ENCODE measurements around the gene KLK10. TPM values are rescaled to one million over a fixed set of nuclear protein-coding genes. Genes with fewer than 3 reads are reported as not detected.

KLK10 gene, protein sequence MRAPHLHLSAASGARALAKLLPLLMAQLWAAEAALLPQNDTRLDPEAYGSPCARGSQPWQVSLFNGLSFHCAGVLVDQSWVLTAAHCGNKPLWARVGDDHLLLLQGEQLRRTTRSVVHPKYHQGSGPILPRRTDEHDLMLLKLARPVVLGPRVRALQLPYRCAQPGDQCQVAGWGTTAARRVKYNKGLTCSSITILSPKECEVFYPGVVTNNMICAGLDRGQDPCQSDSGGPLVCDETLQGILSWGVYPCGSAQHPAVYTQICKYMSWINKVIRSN
- total RNA-seq (2014; rRNA removed; shearing (Covaris generic)): not detected in 2 replicates

- in situ Hi-C loops (cut with HindIII; ENCODE audit: low sequenced_read_pairs): no loop called here
- DNase-seq (ENCODE audit: low spot score): no peak
Measured at GRCh38 chr19:51019544-51019925, at the start of gene KLK10. TSS of gene KLK10 (minus strand) at chr19:51019709. CDS start at chr19:51019130, 579 bp downstream.

- in situ Hi-C loops (cut with HindIII; ENCODE audit: low sequenced_read_pairs): no loop called here
- no peak for DNase-seq (ENCODE audit: low spot score)
Measured at GRCh38 chr19:51066393-51067186, 47.1 kb upstream of the KLK10 start.

- in situ Hi-C loops (cut with HindIII; ENCODE audit: low sequenced_read_pairs): no loop called here
- no peak for DNase-seq (ENCODE audit: low spot score)
Measured at GRCh38 chr19:51065221-51065960, 45.9 kb upstream of the KLK10 start.

- in situ Hi-C loops (cut with HindIII; ENCODE audit: low sequenced_read_pairs): no loop called here
- no peak for DNase-seq (ENCODE audit: low spot score)
Measured at GRCh38 chr19:51064534-51065220, 45.2 kb upstream of the KLK10 start, which contains the start of gene KLK13. TSS of gene KLK13 (minus strand) at chr19:51065092. CDS start at chr19:51065067, 25 bp downstream.

GRCh38 chr19:51063664-51064063 is 44.2 kb upstream of the KLK10 start:
- in situ Hi-C loops (cut with HindIII; ENCODE audit: low sequenced_read_pairs): no loop called here
- DNase-seq (ENCODE audit: low spot score): no peak

GRCh38 chr19:51060973-51061372 is 41.5 kb upstream of the KLK10 start:
- no peak for DNase-seq (ENCODE audit: low spot score)
- in situ Hi-C loops (cut with HindIII; ENCODE audit: low sequenced_read_pairs): no loop called here

- in situ Hi-C loops (cut with HindIII; ENCODE audit: low sequenced_read_pairs): no loop called here
- DNase-seq (ENCODE audit: low spot score): no peak
Measured at GRCh38 chr19:51060336-51060735, 40.8 kb upstream of the KLK10 start.

DNA sequence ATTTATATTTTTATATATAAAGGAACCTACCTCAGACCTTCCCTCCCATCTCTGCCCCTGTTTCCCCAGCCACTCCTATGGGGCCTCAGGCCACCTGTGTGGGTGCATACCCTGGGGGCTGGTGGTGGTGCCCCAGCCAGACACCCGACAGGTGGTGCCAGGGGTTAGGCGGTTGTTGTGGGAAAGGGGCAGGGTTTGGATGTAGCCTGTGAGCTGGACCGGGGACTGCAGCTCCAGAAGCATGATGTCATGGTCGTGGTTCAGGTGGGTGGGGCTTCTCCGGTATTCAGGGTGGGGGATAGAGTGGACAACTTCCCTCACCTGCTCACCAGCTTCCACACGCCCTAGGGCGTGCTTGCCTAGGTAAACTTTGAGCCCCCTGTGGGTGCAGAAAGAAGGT is 40.2 kb upstream of the KLK10 start:
- no peak for DNase-seq (ENCODE audit: low spot score)
- in situ Hi-C loops (cut with HindIII; ENCODE audit: low sequenced_read_pairs): no loop called here

DNA sequence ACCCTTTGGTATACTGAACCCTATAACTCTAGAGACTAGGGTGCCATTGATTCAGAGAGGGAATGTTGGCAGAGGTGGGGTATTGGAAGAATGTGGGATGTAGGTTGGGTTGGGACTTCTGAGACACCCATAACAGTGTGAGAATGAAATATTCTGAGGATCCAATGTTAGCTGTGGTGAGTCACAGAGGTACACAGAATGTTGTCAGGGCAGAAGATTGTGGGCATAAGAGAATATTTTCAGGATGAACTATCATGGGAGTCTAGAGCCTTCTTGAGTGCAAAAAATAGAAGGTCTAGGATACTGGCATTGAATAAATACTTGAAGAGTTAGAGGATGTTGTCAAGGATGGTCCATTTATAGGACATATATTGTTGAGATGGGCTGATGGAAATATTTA is 36.4 kb upstream of the KLK10 start:
- in situ Hi-C loops (cut with HindIII; ENCODE audit: low sequenced_read_pairs): no loop called here
- no peak for DNase-seq (ENCODE audit: low spot score)

DNA sequence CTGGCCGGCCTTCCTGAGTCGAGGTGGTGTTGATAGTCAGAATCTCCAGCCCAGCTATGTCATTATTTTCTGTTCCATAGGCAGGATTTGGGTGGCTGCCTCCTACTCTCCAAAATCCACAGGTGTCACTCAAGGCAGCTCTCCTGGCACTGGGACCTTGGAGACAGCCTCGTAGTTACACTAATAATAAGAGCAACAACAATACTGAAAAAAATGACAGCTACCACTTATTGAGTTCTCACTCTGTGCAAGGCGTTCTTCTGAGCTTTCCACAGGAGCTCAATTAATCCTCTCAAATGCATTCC is 27.5 kb upstream of the KLK10 start:
- in situ Hi-C loops (cut with HindIII; ENCODE audit: low sequenced_read_pairs): no loop called here
- no peak for DNase-seq (ENCODE audit: low spot score)

DNA sequence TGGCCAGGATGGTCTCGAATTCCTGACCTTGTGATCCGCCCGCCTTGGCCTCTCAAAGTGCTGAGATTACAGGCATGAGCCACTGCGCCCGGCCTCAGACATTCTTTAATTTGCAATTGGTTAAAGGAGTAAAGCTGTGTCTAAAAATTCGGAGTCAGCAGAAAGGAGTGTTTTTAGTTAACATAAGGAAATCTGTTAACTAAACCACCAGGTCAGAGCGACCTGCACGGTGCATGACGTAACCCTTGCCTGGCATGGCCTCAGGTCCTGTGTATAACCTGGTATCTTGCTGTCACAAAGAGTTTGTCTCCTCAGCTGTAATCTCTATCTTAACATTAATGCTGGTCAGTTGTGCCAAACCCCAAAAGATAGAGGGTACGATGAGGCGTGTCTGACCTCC is 24.8 kb upstream of the KLK10 start:
- in situ Hi-C loops (cut with HindIII; ENCODE audit: low sequenced_read_pairs): no loop called here
- DNase-seq (ENCODE audit: low spot score): no peak

- DNase-seq (ENCODE audit: low spot score): no peak
- in situ Hi-C loops (cut with HindIII; ENCODE audit: low sequenced_read_pairs): no loop called here
Measured at GRCh38 chr19:51043497-51043896, 24.0 kb upstream of the KLK10 start.

DNA sequence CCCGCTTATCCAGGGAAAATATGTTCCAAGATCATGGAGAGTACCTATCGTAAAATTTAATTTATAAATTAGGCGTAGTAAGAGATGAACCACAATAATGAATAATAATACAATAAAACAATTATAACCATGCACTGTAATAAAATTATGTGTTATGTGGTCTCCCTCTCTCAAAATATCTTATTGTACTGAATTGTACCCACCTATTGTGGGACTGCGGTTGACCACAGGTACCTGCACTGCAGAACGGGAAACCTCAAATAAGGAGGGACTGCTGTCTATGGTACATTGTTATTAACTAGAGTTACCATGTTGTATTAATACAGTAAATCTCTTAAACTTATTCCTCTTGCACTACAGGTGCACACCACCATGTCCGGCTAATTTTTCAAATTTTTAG is 20.6 kb upstream of the KLK10 start:
- no peak for DNase-seq (ENCODE audit: low spot score)
- in situ Hi-C loops (cut with HindIII; ENCODE audit: low sequenced_read_pairs): no loop called here

- DNase-seq (ENCODE audit: low spot score): no peak
- in situ Hi-C loops (cut with HindIII; ENCODE audit: low sequenced_read_pairs): no loop called here
Measured at GRCh38 chr19:51036519-51036918, 17.0 kb upstream of the KLK10 start.

- DNase-seq (ENCODE audit: low spot score): no peak
- in situ Hi-C loops (cut with HindIII; ENCODE audit: low sequenced_read_pairs): no loop called here
Measured at GRCh38 chr19:51034704-51035103, 15.2 kb upstream of the KLK10 start, which contains the start of gene KLK12. TSS of gene KLK12 (minus strand) at chr19:51035002. CDS start at chr19:51034621, 381 bp downstream.

DNA sequence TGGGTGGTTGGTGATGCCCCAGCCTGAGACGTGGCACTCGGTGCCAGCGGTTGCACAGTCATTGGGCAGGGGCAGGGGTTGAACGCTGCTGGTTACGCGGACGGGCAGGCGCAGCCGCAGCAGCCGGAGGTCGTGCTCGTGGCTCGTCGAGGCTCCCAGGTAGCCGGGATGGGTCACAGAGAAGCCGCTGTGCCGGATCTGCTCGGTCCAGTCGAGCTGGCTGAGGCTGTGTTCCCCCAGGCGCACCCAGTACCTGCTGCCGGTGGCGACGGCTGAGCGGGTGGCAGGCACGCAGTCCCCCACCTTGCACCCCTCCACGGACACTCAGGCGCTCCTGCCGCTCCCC is 12.3 kb upstream of the KLK10 start:
- no peak for DNase-seq (ENCODE audit: low spot score)
- in situ Hi-C loops (cut with HindIII; ENCODE audit: low sequenced_read_pairs): no loop called here

GRCh38 chr19:51031220-51031879 is 11.8 kb upstream of the KLK10 start:
- DNase-seq (ENCODE audit: low spot score): no peak
- in situ Hi-C loops (cut with HindIII; ENCODE audit: low sequenced_read_pairs): no loop called here

- in situ Hi-C loops (cut with HindIII; ENCODE audit: low sequenced_read_pairs): no loop called here
- DNase-seq (ENCODE audit: low spot score): no peak
Measured at GRCh38 chr19:51030631-51031030, 11.1 kb upstream of the KLK10 start.

GRCh38 chr19:51029718-51030117 is 10.2 kb upstream of the KLK10 start:
- DNase-seq (ENCODE audit: low spot score): no peak
- in situ Hi-C loops (cut with HindIII; ENCODE audit: low sequenced_read_pairs): no loop called here

Data from G401 (cell line).